Measurements from ENCODE around the gene PTCH1. TPM values are rescaled to one million over a fixed set of nuclear protein-coding genes. Genes with fewer than 3 reads are reported as not detected.

The PTCH1 gene
- total and polyA plus RNA-seq, 5 experiments from 2014 or later: 10.5 to 49.6 (median 18.1) TPM

DNA sequence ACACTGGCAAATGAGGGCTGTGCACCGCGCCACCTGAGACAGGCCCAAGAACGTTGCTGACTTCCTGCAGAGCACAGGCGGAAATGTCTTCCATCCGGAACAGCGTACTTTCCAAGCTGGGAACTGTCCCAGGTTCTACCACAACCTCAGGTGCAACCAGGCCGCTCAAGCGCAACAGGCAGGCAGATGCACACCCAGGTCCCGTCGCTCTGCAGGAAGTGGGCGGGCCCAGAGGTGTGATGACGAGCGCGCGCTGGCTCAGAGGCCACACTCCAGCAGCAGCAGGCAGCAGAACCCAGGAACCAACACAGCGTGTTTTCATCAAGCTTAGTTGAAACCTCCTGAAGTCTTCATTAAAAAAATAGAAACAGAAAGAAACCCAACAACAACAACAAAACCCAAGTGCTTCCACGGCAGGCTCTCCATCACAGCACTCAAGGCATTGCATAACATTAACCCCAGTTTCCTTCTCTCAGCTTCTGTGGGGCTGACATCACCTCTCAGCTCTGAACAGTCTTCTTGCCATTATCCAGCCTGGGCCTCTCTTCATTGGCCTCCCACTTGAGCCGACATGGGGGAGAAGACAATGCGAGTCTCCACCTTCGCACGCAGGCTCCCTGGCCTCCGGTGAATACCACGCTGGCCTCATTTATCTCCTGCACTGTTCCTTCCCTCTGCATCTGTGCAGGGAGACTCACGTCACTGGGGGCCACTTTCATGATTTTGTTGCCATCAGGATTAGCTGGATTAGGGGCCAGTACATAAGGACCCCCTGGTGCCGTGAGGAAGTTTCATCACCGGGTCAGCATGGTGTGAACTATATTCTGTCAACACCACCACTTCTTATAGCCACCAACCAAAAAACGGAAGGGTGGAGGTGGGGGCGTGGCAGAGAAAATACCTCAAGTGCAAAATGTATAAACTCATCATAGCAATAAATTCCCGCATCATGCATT lies 22.1 kb downstream of the PTCH1 start:
- peak; percentile 94 for ATAC-seq
- Mint-ChIP-seq H3K36me3 (peaks cover 0 to 6% (median 0%) of the 10 kb centered on the region in 3 donors), H3K27ac (peak overlapping the region; percentile 89 to 99 (median 98)), H3K27me3 (peaks cover 0 to 12% (median 0%) of the 10 kb centered on the region in 5 donors), H3K4me1 (peaks cover 32 to 85% (median 82%) of the 10 kb centered on the region in 4 donors), H3K4me3 (peak overlapping the region; percentile 76 to 97 (median 91)), H3K9me3 (no peaks in the 10 kb centered on the region)
- POLR2A ChIA-PET: interaction anchor here (0.6 to 7.6 kb wide), 9 partner anchors 12 to 724 kb away, joined by 3 to 99 read pairs (median 6); partner anchors contain the start of genes ERCC6L2 and PTCH1
- peak; percentile 73 to 93 (median 88) for DNase-seq

DNA sequence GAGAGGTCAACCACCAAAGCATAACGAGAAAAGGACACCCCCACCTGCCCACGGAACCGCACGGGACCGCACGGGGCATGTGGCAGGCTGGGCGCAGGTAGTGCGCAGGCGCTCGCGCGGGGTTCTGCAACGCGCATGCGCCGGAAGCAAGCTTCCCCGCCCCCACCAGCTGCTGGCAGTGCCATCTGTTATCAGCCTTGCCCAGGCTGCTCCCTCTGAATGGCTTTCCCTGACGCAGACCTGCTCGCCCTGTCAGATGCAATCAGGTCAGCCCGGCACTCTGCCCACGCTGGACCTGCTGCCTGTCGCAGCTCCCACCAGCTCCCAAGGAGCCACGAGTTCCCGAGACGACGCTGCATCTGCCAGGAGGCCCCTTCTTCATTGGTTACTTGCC lies 22.8 kb downstream of the PTCH1 start:
- Mint-ChIP-seq H3K27me3 (peaks cover 0 to 12% (median 0%) of the 10 kb centered on the region in 5 donors), H3K36me3 (peaks cover 0 to 6% (median 0%) of the 10 kb centered on the region in 3 donors), H3K27ac (peak overlapping the region; percentile 89 to 99 (median 98)), H3K4me1 (peaks cover 32 to 83% (median 82%) of the 10 kb centered on the region in 4 donors), H3K4me3 (peak overlapping the region; percentile 76 to 97 (median 91)), H3K9me3 (no peaks in the 10 kb centered on the region)
- ATAC-seq (no peak), DNase-seq (peak in 2 of 10 donors; percentile 12 to 59)
- POLR2A ChIA-PET: interaction anchor here (0.6 to 7.6 kb wide), 7 partner anchors 13 to 725 kb away, joined by 3 to 99 read pairs (median 7); partner anchors contain the start of genes ERCC6L2 and PTCH1

DNA sequence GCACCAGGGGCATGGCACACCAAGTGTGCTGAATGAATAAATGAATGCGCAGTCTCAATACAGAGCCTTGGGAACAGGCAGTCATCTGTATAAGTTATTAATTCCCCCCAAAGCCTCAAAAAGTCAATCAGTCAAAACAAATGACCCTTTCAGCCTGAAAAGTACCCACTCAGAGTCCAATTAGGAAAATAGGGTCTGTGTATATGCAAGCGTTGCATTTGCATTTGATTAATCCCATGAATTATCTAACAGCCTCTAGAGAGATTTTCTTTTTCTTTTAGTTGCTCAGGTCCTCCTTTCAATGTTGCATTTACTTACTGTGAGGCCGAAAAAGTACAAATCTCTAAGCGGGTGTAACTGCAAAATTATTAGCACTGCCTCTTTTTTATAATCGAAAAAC lies 23.4 kb downstream of the PTCH1 start:
- peak overlapping the region in 8 of 10 donors; percentile 24 to 97 (median 89) for H3K4me3 Mint-ChIP-seq
- peak overlapping the region in 6 of 10 donors; percentile 13 to 98 (median 55) for H3K27ac Mint-ChIP-seq

DNA sequence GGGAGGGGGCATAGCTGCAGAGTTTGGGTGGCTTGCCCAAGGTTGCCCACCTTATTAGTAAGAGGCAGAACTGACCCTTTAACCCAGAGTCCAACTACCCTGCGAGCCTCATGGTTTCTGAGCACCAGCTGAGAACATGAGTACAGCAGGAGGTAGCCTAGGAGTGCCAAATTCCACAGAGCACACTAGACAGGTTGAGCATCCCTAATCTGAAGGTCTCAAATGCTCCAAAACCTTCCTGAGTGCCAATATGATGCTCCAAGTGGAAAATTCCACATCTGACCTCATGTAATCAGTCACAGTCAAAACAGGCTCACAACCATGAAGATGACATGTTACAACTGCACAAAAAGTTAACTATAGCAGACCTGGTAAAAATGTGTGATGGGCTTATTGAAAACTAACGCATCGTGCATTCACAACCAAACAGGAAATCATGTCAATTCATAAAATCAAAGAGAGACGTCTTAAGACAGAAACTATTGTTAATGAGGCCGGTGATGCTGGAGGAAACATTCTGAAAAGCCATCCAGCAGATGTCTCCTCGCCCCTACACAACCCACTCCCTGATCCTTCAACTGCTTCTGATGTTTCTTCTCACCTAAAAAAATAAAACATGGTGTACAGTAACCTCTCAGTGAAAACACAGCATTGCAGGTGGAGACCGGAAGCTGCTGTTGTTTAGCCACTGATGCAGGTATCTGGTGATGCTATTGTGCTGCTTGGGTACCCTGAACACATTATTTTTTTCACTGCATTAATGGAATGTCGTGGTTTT lies 25.0 kb downstream of the PTCH1 start:
- POLR2A ChIA-PET: interaction anchor here (1.7 to 7.6 kb wide), 2 partner anchors 15 to 29 kb away, joined by 7 to 99 read pairs; no protein-coding TSS in a partner anchor

More for the DNA sequence above, 23.4 kb downstream of the PTCH1 start:
- POLR2A ChIA-PET: interaction anchor here (1.3 to 7.6 kb wide), 3 partner anchors 14 to 31 kb away, joined by 3 to 99 read pairs (median 7); no protein-coding TSS in a partner anchor
- Mint-ChIP-seq H3K4me1 (peaks cover 36 to 83% (median 78%) of the 10 kb centered on the region in 4 donors), H3K27me3 (peaks cover 0 to 11% (median 0%) of the 10 kb centered on the region in 5 donors), H3K36me3 (peaks cover 0 to 4% (median 0%) of the 10 kb centered on the region in 3 donors), H3K9me3 (no peaks in the 10 kb centered on the region)
- no peak for DNase-seq
- no peak for ATAC-seq

DNA sequence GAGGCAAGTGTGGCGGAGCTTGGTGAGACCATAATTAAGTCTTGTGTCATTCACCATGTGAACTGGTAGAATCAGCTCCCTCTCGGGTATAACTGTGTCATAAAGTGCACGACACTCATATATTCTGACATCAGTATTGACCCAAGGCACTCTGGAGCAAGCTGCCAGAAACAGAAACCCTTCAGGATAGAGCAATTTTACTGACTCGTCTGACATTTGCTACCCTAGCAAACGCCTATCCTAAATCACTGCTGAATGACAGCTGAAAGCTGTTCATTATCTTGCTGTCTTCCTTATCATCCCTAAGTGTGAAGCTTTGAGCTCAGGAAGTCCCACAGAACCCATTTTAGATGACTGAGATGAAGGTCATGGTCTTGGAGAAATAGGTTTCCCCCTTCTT lies 27.8 kb downstream of the PTCH1 start:
- ATAC-seq: no peak
- peaks cover 0 to 16% (median 0%) of the 10 kb centered on the region in 3 donors for H3K36me3 Mint-ChIP-seq
- H3K4me3 Mint-ChIP-seq: no peak overlapping the region
- no peak for DNase-seq
- peaks cover 0 to 7% (median 0%) of the 10 kb centered on the region in 5 donors for H3K27me3 Mint-ChIP-seq
- H3K27ac Mint-ChIP-seq: no peak overlapping the region
- H3K9me3 Mint-ChIP-seq: no peaks in the 10 kb centered on the region
- POLR2A ChIA-PET: interaction anchor here (0.6 kb wide), 1 partner anchor 306 kb away, joined by 6 read pairs; no protein-coding TSS in a partner anchor
- peaks cover 27 to 77% (median 53%) of the 10 kb centered on the region in 4 donors for H3K4me1 Mint-ChIP-seq

More for the DNA sequence above, 25.0 kb downstream of the PTCH1 start:
- H3K36me3 Mint-ChIP-seq: peaks cover 0 to 3% (median 0%) of the 10 kb centered on the region in 3 donors
- no peaks in the 10 kb centered on the region for H3K9me3 Mint-ChIP-seq
- peak in 5 of 10 donors; percentile 20 to 52 (median 35) for DNase-seq
- H3K27me3 Mint-ChIP-seq: peaks cover 0 to 6% (median 0%) of the 10 kb centered on the region in 5 donors
- H3K4me1 Mint-ChIP-seq: peaks cover 32 to 80% (median 69%) of the 10 kb centered on the region in 4 donors
- H3K27ac Mint-ChIP-seq: peak overlapping the region in 7 of 10 donors; percentile 2 to 86 (median 8)
- ATAC-seq: peak in 1 of 2 donors; percentile 8
- peak overlapping the region in 8 of 10 donors; percentile 10 to 69 (median 48) for H3K4me3 Mint-ChIP-seq

DNA sequence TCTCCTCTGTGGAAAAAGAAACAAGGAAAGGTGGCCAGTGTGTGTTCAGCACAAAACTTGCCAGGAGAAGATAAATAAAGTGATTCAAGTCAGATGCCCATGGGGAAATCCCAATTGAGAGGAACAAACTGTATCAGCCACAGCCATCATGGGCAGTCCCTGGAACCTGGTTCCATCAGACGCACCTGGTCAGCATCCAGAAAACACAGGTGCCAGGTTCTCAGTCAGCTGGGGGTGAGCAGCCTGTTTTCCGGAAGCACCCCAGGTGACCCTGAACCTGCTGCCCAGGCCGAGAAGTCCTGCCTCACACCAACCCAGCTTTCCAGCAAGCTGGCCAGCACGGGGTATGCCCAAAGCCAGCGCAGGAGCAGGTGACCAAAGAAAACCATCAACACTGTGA lies 30.5 kb downstream of the PTCH1 start:
- H3K4me3 Mint-ChIP-seq: no peak overlapping the region
- H3K36me3 Mint-ChIP-seq: peaks cover 0 to 37% (median 0%) of the 10 kb centered on the region in 3 donors
- H3K4me1 Mint-ChIP-seq: peaks cover 19 to 70% (median 36%) of the 10 kb centered on the region in 4 donors

DNA sequence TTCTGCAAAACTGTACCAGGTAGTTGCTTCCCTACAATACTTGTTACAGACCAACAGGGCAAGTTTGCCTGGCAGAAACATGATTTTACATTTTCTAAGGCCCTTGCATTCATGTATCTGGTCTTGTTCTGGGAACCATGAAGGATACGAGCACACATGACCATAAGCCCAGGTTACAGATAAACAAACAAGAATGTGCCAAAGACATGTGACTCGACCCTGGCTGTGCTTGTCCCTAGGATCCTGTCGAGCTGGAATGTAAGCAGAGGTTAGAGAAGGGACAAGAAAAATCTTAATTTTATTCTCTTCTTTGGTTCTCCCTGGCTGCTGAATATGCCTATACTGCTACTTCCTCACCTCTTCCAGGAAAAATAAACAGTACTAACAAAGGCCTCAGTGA lies 32.5 kb downstream of the PTCH1 start:
- peaks cover 16 to 71% (median 36%) of the 10 kb centered on the region in 4 donors for H3K4me1 Mint-ChIP-seq
- POLR2A ChIA-PET: no interaction called here
- H3K4me3 Mint-ChIP-seq: no peak overlapping the region
- H3K36me3 Mint-ChIP-seq: peaks cover 8 to 56% (median 13%) of the 10 kb centered on the region in 3 donors
- no peak for ATAC-seq
- H3K27ac Mint-ChIP-seq: no peak overlapping the region
- no peak for DNase-seq
- no peaks in the 10 kb centered on the region for H3K9me3 Mint-ChIP-seq
- peaks cover 0 to 15% (median 0%) of the 10 kb centered on the region in 5 donors for H3K27me3 Mint-ChIP-seq

More for the DNA sequence above, 30.5 kb downstream of the PTCH1 start:
- H3K27me3 Mint-ChIP-seq: peaks cover 0 to 11% (median 0%) of the 10 kb centered on the region in 5 donors
- POLR2A ChIA-PET: no interaction called here
- DNase-seq (no peak), ATAC-seq (no peak)
- no peaks in the 10 kb centered on the region for H3K9me3 Mint-ChIP-seq
- H3K27ac Mint-ChIP-seq: no peak overlapping the region

DNA sequence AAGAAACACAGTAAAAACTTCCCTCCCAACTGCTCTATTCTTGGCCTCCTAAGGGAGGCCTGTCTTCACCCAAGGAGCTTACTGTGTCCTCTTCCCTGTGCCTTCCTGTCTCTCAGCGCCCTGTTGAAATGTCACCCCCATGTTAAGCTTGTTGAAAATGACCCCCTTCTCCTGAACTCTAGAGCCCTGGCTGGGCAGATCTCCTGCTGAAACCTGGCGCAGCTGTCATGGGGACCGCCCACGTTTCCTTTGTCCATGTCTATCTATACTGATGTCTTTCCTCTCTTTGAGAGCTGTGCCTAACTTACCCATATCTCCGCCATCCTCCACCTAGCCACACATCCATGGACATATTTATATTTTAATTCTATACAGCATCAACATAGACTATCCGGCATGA lies 33.3 kb downstream of the PTCH1 start:
- DNase-seq (no peak), ATAC-seq (no peak)
- no peak overlapping the region for H3K27ac Mint-ChIP-seq
- POLR2A ChIA-PET: no interaction called here
- H3K4me3 Mint-ChIP-seq: no peak overlapping the region
- H3K9me3 Mint-ChIP-seq: no peaks in the 10 kb centered on the region
- H3K36me3 Mint-ChIP-seq: peaks cover 9 to 64% (median 20%) of the 10 kb centered on the region in 3 donors
- H3K4me1 Mint-ChIP-seq: peaks cover 16 to 64% (median 30%) of the 10 kb centered on the region in 4 donors
- H3K27me3 Mint-ChIP-seq: peaks cover 0 to 13% (median 0%) of the 10 kb centered on the region in 5 donors

DNA sequence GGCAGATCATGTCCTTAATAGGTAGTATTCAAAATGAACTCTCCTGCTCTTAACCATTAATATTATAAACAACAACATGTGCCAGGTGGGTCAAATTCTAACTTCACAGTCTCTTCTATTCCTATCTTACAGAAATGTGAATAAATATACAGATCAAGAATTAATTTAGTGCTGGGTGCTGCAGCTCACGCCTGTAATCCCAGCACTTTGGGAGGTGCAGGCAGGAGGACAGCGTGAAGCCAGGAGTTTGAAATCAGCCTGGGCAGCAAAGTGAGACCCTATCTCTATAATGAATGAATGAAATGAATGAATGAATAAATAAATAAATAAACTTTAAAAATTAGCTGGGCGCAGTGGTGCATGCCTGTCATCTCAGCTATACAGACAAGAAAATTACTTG lies 34.1 kb downstream of the PTCH1 start:
- peaks cover 9 to 72% (median 28%) of the 10 kb centered on the region in 3 donors for H3K36me3 Mint-ChIP-seq
- peak overlapping the region in 1 of 10 donors; percentile 20 for H3K27ac Mint-ChIP-seq
- ATAC-seq: no peak
- H3K27me3 Mint-ChIP-seq: peaks cover 0 to 15% (median 0%) of the 10 kb centered on the region in 5 donors
- no peak overlapping the region for H3K4me3 Mint-ChIP-seq
- POLR2A ChIA-PET: no interaction called here
- no peaks in the 10 kb centered on the region for H3K9me3 Mint-ChIP-seq
- no peak for DNase-seq
- peaks cover 14 to 59% (median 29%) of the 10 kb centered on the region in 4 donors for H3K4me1 Mint-ChIP-seq

DNA sequence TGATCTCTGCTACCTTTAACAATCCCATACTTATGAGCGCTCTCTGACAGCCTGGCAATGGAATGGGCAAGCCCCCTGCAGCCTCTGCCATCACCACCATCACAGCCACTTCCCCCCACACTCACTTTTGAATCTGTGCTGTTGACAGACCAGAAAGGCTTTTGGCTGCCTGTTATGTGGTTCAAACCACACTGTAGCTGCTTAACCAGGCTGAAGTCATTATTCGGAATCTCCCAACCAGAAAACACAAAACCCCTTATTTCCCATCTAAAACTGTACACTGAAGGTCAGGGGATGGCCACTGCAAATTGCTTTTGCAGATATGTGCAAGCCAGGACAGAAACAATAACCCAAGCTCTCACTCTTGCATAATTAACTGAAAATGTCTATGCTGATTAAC lies 35.8 kb downstream of the PTCH1 start:
- Mint-ChIP-seq H3K4me3 (peak overlapping the region in 2 of 10 donors; percentile 13 to 16), H3K36me3 (peaks cover 9 to 88% (median 37%) of the 10 kb centered on the region in 3 donors), H3K27ac (no peak overlapping the region), H3K4me1 (peaks cover 11 to 44% (median 20%) of the 10 kb centered on the region in 4 donors), H3K27me3 (peaks cover 0 to 16% (median 0%) of the 10 kb centered on the region in 5 donors), H3K9me3 (no peaks in the 10 kb centered on the region)
- DNase-seq (peak in 4 of 10 donors; percentile 16 to 44 (median 36)), ATAC-seq (peak; percentile 66 to 92)
- POLR2A ChIA-PET: no interaction called here

DNA sequence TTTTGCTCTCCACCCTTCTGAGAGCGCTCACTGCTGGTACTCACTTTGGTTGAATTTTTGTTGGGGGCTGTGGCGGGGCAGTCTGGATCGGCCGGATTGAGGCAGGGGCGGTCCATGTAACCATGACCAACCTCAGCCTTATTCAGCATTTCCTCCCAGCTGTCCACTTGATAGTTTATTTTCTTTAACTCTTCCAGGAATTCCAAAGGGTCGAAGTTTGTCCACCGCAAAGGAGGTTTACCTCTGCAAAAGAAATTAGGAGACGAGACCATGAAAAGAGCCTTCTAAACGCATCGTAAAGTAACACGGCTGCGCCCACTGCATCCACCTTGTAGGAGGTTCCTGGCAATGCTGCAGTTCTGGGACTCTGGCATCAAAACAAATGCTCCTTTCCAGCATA lies 36.4 kb downstream of the PTCH1 start:
- ATAC-seq: no peak
- Mint-ChIP-seq H3K4me1 (peaks cover 9 to 37% (median 16%) of the 10 kb centered on the region in 4 donors), H3K27me3 (peaks cover 0 to 16% (median 0%) of the 10 kb centered on the region in 5 donors), H3K4me3 (no peak overlapping the region), H3K27ac (no peak overlapping the region), H3K9me3 (no peaks in the 10 kb centered on the region), H3K36me3 (peaks cover 9 to 90% (median 43%) of the 10 kb centered on the region in 3 donors)
- DNase-seq: no peak
- POLR2A ChIA-PET: no interaction called here
